GM12878 (cell line): ENCODE measurements around the gene ATF6. TPM values are rescaled to one million over a fixed set of nuclear protein-coding genes. Genes with fewer than 3 reads are reported as not detected.

Experiments
- ATAC-seq: fragments of 200-7000 bp; cut with Tn5 transposase; 3 replicates; pipeline ENCODE4 v1.9.1; 2020; ENCODE audit warnings: mild to moderate bottlenecking, moderate library complexity
- BruUV-seq: library from RNA; stranded (reverse); fragments of 400-500 nt; replicated peaks from 2 replicates; lab custom pipeline; 2021; lab: Mats Ljungman, UMichigan
- CTCF ChIA-PET: fragments of 300-600 bp; sonication (Branson Sonifier 250); formaldehyde crosslinking; extraction: SDS; loops from one replicate; lab custom pipeline; 2021; ENCODE audit warnings: inconsistent platforms; lab: Yijun Ruan, JAX
- POLR2A ChIA-PET: fragments of 350-600 bp; formaldehyde crosslinking; extraction: SDS; loops from one replicate; lab custom pipeline; 2021; ENCODE audit warnings: inconsistent platforms; lab: Charles Lee
- RAD21 ChIA-PET: fragments of 300-600 bp; sonication (Branson Sonifier 250); formaldehyde crosslinking; loops from one replicate; lab custom pipeline; 2023; ENCODE audit warnings: antibody characterized with exemption; ENCODE audit not compliant: unreplicated experiment; lab: Charles Lee
- SMC1A ChIA-PET: fragments of 300-600 bp; sonication (Branson Sonifier 250); formaldehyde crosslinking; loops from one replicate; lab custom pipeline; 2023; ENCODE audit not compliant: unreplicated experiment, uncharacterized antibody; lab: Charles Lee
- DNase-seq: peaks from one replicate; pipeline ENCODE4 v3.0.0-alpha.2; 2011; ENCODE audit warnings: low read depth, low spot score
- FAIRE-seq: peaks from 3 replicates; lab custom pipeline; 2011; peaks lifted over from hg19 to GRCh38; lab: Jason Lieb, UNC
- H2AFZ ChIP-seq: 2 replicates; pipeline ENCODE4 v1.6.0; 2011; ENCODE audit warnings: low read depth, low read length, control low read depth; ENCODE audit not compliant: control insufficient read depth
- H3K27ac ChIP-seq: 2 replicates; pipeline ENCODE4 v1.5.1; 2011; ENCODE audit warnings: control low read depth; ENCODE audit not compliant: control insufficient read depth, insufficient read depth
- H3K27me3 ChIP-seq, 2 experiments: replicated peaks in 1 of 2; 2 replicates each; pipeline versions ENCODE4 v1.6.0 to v1.6.1; 2011; ENCODE audit warnings: low read length in 1 of 2; ENCODE audit not compliant: control insufficient read depth in 2 of 2, insufficient read depth in 2 of 2
- H3K36me3 ChIP-seq, 2 experiments: 2 replicates each; pipeline ENCODE4 v1.5.1; 2011; ENCODE audit warnings: low read length in 1 of 2; ENCODE audit not compliant: control insufficient read depth in 2 of 2, insufficient read depth in 2 of 2
- H3K4me1 ChIP-seq: 2 replicates; pipeline ENCODE4 v1.6.1; 2011; ENCODE audit warnings: mild to moderate bottlenecking, low read length, moderate library complexity, mixed read lengths; ENCODE audit not compliant: control insufficient read depth, insufficient read depth
- H3K4me2 ChIP-seq: 2 replicates; pipeline ENCODE4 v1.6.0; 2011; ENCODE audit warnings: control low read depth; ENCODE audit not compliant: control insufficient read depth, insufficient read depth
- H3K4me3 ChIP-seq: fragments of 200-600 bp; sonication (generic); 2 replicates; pipeline ENCODE4 v1.5.1; 2016
- H3K79me2 ChIP-seq: 2 replicates; pipeline ENCODE4 v1.6.0; 2011; ENCODE audit warnings: low read length; ENCODE audit not compliant: control insufficient read depth, insufficient read depth
- H3K9ac ChIP-seq: 2 replicates; pipeline ENCODE4 v1.8.0; 2011; ENCODE audit warnings: low read length, control low read depth, mixed read lengths; ENCODE audit not compliant: control insufficient read depth, insufficient read depth
- H3K9me3 ChIP-seq: replicated peaks from 3 replicates; pipeline ENCODE4 v1.5.1; 2011; ENCODE audit warnings: mild to moderate bottlenecking, low read length; ENCODE audit not compliant: control insufficient read depth, insufficient read depth
- H4K20me1 ChIP-seq: 2 replicates; pipeline ENCODE4 v1.6.0; 2011; ENCODE audit not compliant: control insufficient read depth, insufficient read depth
- ATF7 ChIP-seq: fragments of 450-650 bp; IDR thresholded peaks from 2 replicates; pipeline ENCODE4 v1.6.1; 2016; ENCODE audit warnings: low read depth, mild to moderate bottlenecking
- CTCF ChIP-seq, 3 experiments: IDR thresholded peaks in 2 of 3; conservative IDR thresholded peaks in 1 of 3; 2 replicates each; pipeline ENCODE4 v1.5.1; 2011; ENCODE audit warnings: low read depth in 3 of 3, low read length in 3 of 3, mild to moderate bottlenecking in 3 of 3, control low read depth in 2 of 3, moderate library complexity in 2 of 3, inconsistent platforms in 1 of 3, mixed read lengths in 1 of 3; ENCODE audit not compliant: control insufficient read depth in 2 of 3, insufficient read depth in 1 of 3; ENCODE audit errors: extremely low read depth in 1 of 3
- GABPA ChIP-seq: IDR thresholded peaks from 2 replicates; pipeline ENCODE4 v1.6.1; 2014; ENCODE audit warnings: antibody characterized with exemption, low read depth, mild to moderate bottlenecking, inconsistent platforms
- JUNB ChIP-seq: IDR thresholded peaks from 2 replicates; pipeline ENCODE4 v1.6.1; 2016; ENCODE audit warnings: antibody characterized with exemption, mild to moderate bottlenecking
- MEF2A ChIP-seq: IDR thresholded peaks from 2 replicates; pipeline ENCODE4 v1.6.1; 2011; ENCODE audit warnings: low read depth, mild to moderate bottlenecking, low read length, moderate library complexity; ENCODE audit not compliant: insufficient read depth
- NR2C1 ChIP-seq: fragments of 450-650 bp; IDR thresholded peaks from 2 replicates; pipeline ENCODE4 v1.6.1; 2017; ENCODE audit warnings: antibody characterized with exemption, mild to moderate bottlenecking, moderate library complexity
- PML ChIP-seq: IDR thresholded peaks from 2 replicates; pipeline ENCODE4 v1.6.1; 2012; ENCODE audit warnings: low read length, inconsistent platforms
- POU2F2 ChIP-seq: IDR thresholded peaks from 3 replicates; pipeline ENCODE4 v1.6.1; 2011; ENCODE audit warnings: low read depth, mild to moderate bottlenecking, low read length, borderline replicate concordance
- RAD21 ChIP-seq: IDR thresholded peaks from 2 replicates; pipeline ENCODE4 v1.6.1; 2011; ENCODE audit warnings: mild to moderate bottlenecking, low read depth, low read length, moderate library complexity; ENCODE audit not compliant: insufficient read depth
- SMC3 ChIP-seq: IDR thresholded peaks from 2 replicates; pipeline ENCODE4 v1.6.1; 2011; ENCODE audit warnings: low read length, improper control_type of control experiment, borderline replicate concordance
- SRF ChIP-seq, 2 experiments: IDR thresholded peaks; 2 replicates each; pipeline ENCODE4 v1.6.1; 2011; ENCODE audit warnings: low read depth in 2 of 2, low read length in 2 of 2, mild to moderate bottlenecking in 1 of 2, moderate library complexity in 1 of 2
- WGBS: methylation state at CpG from one replicate; pipeline ENCODE4 v1.1.6; 2016; ENCODE audit warnings: low lambda C conversion rate; ENCODE audit not compliant: insufficient replicate concordance, insufficient coverage; ENCODE audit errors: missing lambda C conversion rate; 5-methylcytosine and 5-hydroxymethylcytosine counted together
- in situ Hi-C: fragments of 300-500 bp; cut with MboI; formaldehyde crosslinking; loops from 9 replicates; pipeline ENCODE4 v1.14.3; 2018; ENCODE audit warnings: mixed read lengths
- intact Hi-C: fragments of 100-400 bp; cut with micrococcal nuclease; formaldehyde crosslinking; loops from one replicate; pipeline ENCODE4 v1.14.2; 2022; ENCODE audit not compliant: unreplicated experiment
- polyA plus RNA-seq, 11 experiments: library from polyadenylated mRNA; depleted of rRNA in 4 of 11; unstranded in 6 of 11; stranded (reverse) in 5 of 11; fragments of >200 nt; fragmentation: Nextera tagmentation in 4 of 11; fragmentation: Illumina TruSeq in 1 of 11; extraction: Ambion mirVana in 4 of 11; extraction: Trizol in 1 of 11; gene quantifications; 1 replicate in 1 of 11; 2 replicates in 10 of 11; pipeline versions ENCODE4 v1.2.1 to v1.2.3, GENCODE V29; 2011 to 2016; ENCODE audit warnings: inconsistent platforms in 2 of 11, missing spikeins in 2 of 11, low read depth in 1 of 11
- total RNA-seq, 4 experiments: library from RNA; depleted of rRNA in 3 of 4; stranded (reverse); fragments of >200 nt in 3 of 4; fragmentation: Illumina TruSeq in 1 of 4; extraction: Trizol in 1 of 4; gene quantifications; 2 replicates each; pipeline versions ENCODE4 v1.2.1 to v1.2.3, GENCODE V29; 2013 to 2021

ATF6 gene
- total and polyA plus RNA-seq, 10 of the 15 experiments (the other 5 are each of a cell fraction or from before 2014, with no cell fraction given): 7.8 to 24.3 (median 14.7) TPM

DNA sequence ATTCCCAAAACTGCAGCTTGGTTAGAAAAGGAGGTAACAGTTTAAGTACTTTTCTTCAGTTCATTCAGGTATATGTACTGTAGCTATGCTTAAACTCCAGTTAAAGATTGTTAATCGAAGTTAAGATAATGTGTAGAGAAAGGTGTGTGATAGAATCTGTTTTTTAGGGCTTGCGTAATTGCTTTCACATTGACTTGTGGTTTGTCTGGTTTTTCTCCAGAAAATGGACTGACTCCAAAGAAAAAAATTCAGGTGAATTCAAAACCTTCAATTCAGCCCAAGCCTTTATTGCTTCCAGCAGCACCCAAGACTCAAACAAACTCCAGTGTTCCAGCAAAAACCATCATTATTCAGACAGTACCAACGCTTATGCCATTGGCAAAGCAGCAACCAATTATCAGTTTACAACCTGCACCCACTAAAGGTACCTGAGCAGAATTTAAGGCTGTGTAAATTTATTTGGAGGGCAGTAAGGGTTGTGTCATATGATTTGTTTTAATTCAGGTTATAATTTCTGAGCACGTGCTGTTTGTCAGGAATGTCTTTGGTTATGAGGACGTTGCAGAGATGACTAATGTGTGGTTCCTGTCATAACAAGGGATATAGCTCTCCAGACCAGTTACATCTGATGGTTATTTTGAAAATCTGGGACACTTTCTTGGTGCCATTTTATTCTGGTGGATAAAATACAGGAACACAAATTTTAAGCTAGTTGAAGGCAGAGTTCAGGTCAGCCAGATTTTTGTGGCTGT lies 26.0 kb downstream of the ATF6 start:
- in situ Hi-C loops: no loop called here
- BruUV-seq: no TSS peak
- ChIA-PET SMC1A (interaction anchor here (0.6 to 4.8 kb wide), 25 partner anchors 9 to 488 kb away, joined by 3 to 132 read pairs (median 4); no protein-coding TSS in a partner anchor), CTCF (interaction anchor here (0.6 to 6.8 kb wide), 53 partner anchors 9 to 909 kb away, joined by 3 to 214 read pairs (median 4); partner anchors contain the start of genes DUSP12 and OLFML2B), POLR2A (interaction anchor here (0.8 to 1.0 kb wide), 2 partner anchors 9 to 245 kb away, joined by 4 to 7 read pairs; no protein-coding TSS in a partner anchor), RAD21 (interaction anchor here (0.6 to 5.1 kb wide), 19 partner anchors 9 to 597 kb away, joined by 3 to 152 read pairs (median 4); partner anchors contain the start of gene DUSP12)
- DNase-seq (no peak), ATAC-seq (no peak), FAIRE-seq (peak; percentile 62)
- no peak overlapping the region for H2AFZ ChIP-seq
- no peaks in the 10 kb centered on the region for H3K27me3 ChIP-seq
- no peaks in the 10 kb centered on the region for H3K4me1 ChIP-seq
- H3K27ac ChIP-seq: no peak overlapping the region
- no peak overlapping the region for H3K4me2 ChIP-seq
- no peaks in the 10 kb centered on the region for H4K20me1 ChIP-seq
- H3K36me3 ChIP-seq: peaks cover 1 to 31% of the 10 kb centered on the region in 2 experiments; a peak in 3 of 4 replicates
- intact Hi-C loops: loop anchor here (2.0 to 10.0 kb wide), 2 partner anchors 113 to 245 kb away; no protein-coding TSS in a partner anchor
- no peaks in the 10 kb centered on the region for H3K79me2 ChIP-seq
- H3K9me3 ChIP-seq: no peaks in the 10 kb centered on the region
- H3K4me3 ChIP-seq: no peak overlapping the region
- 92% methylated on average over 5 of the region's 5 CpGs for WGBS
- H3K9ac ChIP-seq: no peak overlapping the region
- no peak for TF ChIP-seq MEF2A

DNA sequence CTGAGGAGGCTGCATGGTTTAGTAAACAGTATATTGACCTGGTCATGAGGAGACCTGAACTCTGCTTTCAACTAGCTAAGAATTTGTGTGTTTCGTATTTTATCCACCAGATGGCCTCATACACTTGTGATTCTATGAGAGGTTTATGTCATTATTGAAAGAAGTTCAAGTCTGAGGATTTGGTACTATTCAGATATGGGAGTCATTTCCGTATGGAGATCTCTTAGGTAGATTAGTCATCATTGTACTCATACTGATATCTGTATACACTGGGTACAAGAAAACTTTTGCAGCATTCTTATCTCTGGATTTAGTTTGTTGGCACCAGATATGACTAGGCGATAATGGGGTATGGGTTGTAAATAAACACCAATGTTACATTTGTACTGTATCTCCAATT lies 26.6 kb downstream of the ATF6 start:
- ATAC-seq (peak; percentile 90), DNase-seq (peak; percentile 23), FAIRE-seq (peak; percentile 98)
- Histone ChIP-seq H3K4me1 (no peaks in the 10 kb centered on the region), H3K36me3 (peaks cover 1 to 33% of the 10 kb centered on the region in 2 experiments; a peak in 3 of 4 replicates), H3K27me3 (no peaks in the 10 kb centered on the region), H3K27ac (no peak overlapping the region), H3K79me2 (no peaks in the 10 kb centered on the region), H4K20me1 (no peaks in the 10 kb centered on the region), H3K9ac (no peak overlapping the region), H3K4me3 (no peak overlapping the region), H3K9me3 (no peaks in the 10 kb centered on the region), H2AFZ (no peak overlapping the region), H3K4me2 (no peak overlapping the region)
- ChIA-PET POLR2A (interaction anchor here (0.8 to 1.0 kb wide), 2 partner anchors 9 to 245 kb away, joined by 4 to 7 read pairs; no protein-coding TSS in a partner anchor), SMC1A (interaction anchor here (0.6 to 4.8 kb wide), 25 partner anchors 9 to 487 kb away, joined by 3 to 132 read pairs (median 4); no protein-coding TSS in a partner anchor), CTCF (interaction anchor here (0.6 to 6.8 kb wide), 55 partner anchors 8 to 909 kb away, joined by 3 to 214 read pairs (median 4); partner anchors contain the start of genes DUSP12 and OLFML2B), RAD21 (interaction anchor here (0.6 to 5.1 kb wide), 22 partner anchors 9 to 597 kb away, joined by 3 to 152 read pairs (median 4); partner anchors contain the start of gene DUSP12)
- intact Hi-C loops: loop anchor here (2.0 to 10.0 kb wide), 2 partner anchors 112 to 244 kb away; no protein-coding TSS in a partner anchor
- in situ Hi-C loops: no loop called here
- BruUV-seq: no TSS peak
- 35% methylated on average over 3 of the region's 3 CpGs for WGBS
- TF ChIP-seq ATF7 (peak; percentile 35; the same call in 1 of the 2 replicates), POU2F2 (no peak), GABPA (no peak), RAD21 (peak; percentile 73), PML (no peak), JUNB (peak; percentile 57), CTCF (IDR thresholded peaks at IDR 0.05 in 2 of 3, conservative IDR thresholded peaks at IDR 0.05 in 1 of 3; ENCODE audit: control insufficient read depth in 2 of 3, extremely low read depth in 1 of 3, insufficient read depth in 1 of 3, low read depth in 3 of 3, low read length in 3 of 3) (peak; percentile 42 to 61 (median 49); a peak in 5 of 6 replicates), NR2C1 (no peak), SRF (IDR thresholded peaks at IDR 0.05; ENCODE audit: low read depth in 2 of 2, low read length in 2 of 2) (peak in 1 of 2 experiments; percentile 24; a peak in 1 of 4 replicates), SMC3 (peak; percentile 65; the same call in 1 of the 2 replicates)
- TF ChIP-seq, all 136 proteins: peak for 6
